ENCODE measurements around the gene IL2RA. TPM values are rescaled to one million over a fixed set of nuclear protein-coding genes. Genes with fewer than 3 reads are reported as not detected.
A peak's percentile ranks its signal among the peaks of the same experiment; 100 is the strongest.

Gene IL2RA
- total RNA-seq, 2 donors from 2014 or later: 1.7 to 2.4 TPM

DNA sequence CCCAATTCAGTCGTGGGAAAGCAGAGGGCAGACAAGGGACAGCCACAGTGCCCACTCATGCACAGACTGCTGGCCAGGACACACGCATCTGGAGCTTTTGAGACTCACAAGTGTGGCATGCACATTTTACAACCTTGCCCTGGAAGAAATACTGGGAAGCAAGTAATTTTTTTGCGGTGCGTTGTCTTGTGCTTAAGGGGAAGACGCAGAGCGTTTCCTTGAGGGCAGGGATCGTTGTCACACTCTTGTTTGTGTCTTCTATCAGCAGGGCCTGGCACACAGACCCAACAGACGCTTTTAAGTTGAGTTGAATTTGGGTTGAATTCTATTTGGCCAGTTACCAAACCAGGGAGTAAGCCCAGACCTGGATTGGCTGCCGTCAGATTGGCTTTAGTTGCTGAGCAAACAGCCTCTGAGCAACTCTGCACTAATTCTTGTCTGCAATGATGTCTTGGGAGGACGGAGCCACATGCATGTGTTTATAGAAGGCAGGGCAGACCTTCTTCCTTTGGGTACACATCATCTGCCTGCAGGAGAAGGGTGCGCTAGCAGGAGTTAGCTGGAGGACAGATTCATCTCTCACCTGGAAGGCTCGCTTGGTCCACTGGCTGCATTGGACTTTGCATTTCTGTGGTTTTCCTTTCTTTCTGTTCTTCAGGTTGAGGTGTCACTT, 38.4 kb downstream of the IL2RA start:
- peak; percentile 11 for DNase-seq
- no peaks in the 10 kb centered on the region for H3K27me3 ChIP-seq
- TF ChIP-seq, protein P1, sequence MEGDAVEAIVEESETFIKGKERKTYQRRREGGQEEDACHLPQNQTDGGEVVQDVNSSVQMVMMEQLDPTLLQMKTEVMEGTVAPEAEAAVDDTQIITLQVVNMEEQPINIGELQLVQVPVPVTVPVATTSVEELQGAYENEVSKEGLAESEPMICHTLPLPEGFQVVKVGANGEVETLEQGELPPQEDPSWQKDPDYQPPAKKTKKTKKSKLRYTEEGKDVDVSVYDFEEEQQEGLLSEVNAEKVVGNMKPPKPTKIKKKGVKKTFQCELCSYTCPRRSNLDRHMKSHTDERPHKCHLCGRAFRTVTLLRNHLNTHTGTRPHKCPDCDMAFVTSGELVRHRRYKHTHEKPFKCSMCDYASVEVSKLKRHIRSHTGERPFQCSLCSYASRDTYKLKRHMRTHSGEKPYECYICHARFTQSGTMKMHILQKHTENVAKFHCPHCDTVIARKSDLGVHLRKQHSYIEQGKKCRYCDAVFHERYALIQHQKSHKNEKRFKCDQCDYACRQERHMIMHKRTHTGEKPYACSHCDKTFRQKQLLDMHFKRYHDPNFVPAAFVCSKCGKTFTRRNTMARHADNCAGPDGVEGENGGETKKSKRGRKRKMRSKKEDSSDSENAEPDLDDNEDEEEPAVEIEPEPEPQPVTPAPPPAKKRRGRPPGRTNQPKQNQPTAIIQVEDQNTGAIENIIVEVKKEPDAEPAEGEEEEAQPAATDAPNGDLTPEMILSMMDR (IDR thresholded peaks at IDR 0.05): no peak
- H3K9ac ChIP-seq (ENCODE audit: low read depth in 2 of 2, low read length in 2 of 2): no peak overlapping the region
- no peaks in the 10 kb centered on the region for H3K36me3 ChIP-seq
- H3K9me3 ChIP-seq: no peaks in the 10 kb centered on the region
- H3K27ac ChIP-seq: no peak overlapping the region
- no peaks in the 10 kb centered on the region for H3K4me1 ChIP-seq
- intact Hi-C loops (cut with DNase I): no loop called here
- H3K4me3 ChIP-seq: no peak overlapping the region

DNA sequence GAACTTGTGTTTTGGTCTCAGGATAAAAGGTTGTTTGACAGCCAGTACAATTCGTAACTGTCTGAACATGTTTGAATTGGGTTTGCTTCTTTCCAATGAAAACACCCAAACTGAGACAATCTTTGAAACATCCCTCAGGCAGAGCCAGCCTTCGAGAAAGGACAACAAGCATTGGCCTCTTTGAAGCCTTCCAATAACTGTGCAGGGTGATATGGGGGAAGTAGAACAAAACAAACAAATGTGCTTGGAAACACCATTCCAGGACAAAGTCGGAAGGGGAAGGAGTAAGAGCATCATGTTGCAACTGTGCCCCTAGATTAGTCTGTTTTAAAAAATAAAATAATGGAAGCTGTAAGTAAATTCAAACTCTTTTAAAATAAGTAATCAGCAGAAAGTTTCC, 39.5 kb downstream of the IL2RA start:
- no peak overlapping the region for H3K9ac ChIP-seq (ENCODE audit: low read depth in 2 of 2, low read length in 2 of 2)
- DNase-seq: no peak
- no peak overlapping the region for H3K4me3 ChIP-seq
- intact Hi-C loops (cut with DNase I): no loop called here
- H3K36me3 ChIP-seq: no peaks in the 10 kb centered on the region
- H3K27ac ChIP-seq: no peak overlapping the region
- no peaks in the 10 kb centered on the region for H3K9me3 ChIP-seq
- H3K4me1 ChIP-seq: peaks cover 4% of the 10 kb centered on the region
- H3K27me3 ChIP-seq: no peaks in the 10 kb centered on the region
- TF ChIP-seq, protein P1 (IDR thresholded peaks at IDR 0.05): no peak

DNA sequence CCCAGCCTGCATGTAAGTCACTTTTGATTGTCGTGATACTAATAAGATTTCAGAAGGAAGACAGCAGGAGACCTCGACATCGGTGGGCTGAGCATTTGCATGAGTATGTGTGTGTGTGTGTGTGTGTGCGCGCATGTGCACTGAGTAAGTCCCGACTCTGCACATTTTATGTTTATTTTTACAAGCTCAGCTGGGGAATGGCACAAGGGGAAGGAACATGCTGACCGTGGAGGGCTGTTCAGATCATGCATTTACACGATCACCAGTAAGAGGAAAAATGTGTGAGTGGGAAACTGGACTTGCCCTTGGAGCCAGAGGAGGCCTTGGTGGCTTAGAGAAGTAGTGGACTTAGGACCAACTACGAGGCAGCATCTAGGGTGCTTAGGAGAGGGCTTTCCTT, 41.3 kb downstream of the IL2RA start:
- H3K27ac ChIP-seq: no peak overlapping the region
- DNase-seq: peak; percentile 15
- intact Hi-C loops (cut with DNase I): no loop called here
- no peak overlapping the region for H3K4me3 ChIP-seq
- H3K27me3 ChIP-seq: no peaks in the 10 kb centered on the region
- H3K9me3 ChIP-seq: no peaks in the 10 kb centered on the region
- peaks cover 4% of the 10 kb centered on the region for H3K4me1 ChIP-seq
- H3K36me3 ChIP-seq: no peaks in the 10 kb centered on the region
- no peak overlapping the region for H3K9ac ChIP-seq (ENCODE audit: low read depth in 2 of 2, low read length in 2 of 2)
- TF ChIP-seq, protein P1 (IDR thresholded peaks at IDR 0.05): no peak

DNA sequence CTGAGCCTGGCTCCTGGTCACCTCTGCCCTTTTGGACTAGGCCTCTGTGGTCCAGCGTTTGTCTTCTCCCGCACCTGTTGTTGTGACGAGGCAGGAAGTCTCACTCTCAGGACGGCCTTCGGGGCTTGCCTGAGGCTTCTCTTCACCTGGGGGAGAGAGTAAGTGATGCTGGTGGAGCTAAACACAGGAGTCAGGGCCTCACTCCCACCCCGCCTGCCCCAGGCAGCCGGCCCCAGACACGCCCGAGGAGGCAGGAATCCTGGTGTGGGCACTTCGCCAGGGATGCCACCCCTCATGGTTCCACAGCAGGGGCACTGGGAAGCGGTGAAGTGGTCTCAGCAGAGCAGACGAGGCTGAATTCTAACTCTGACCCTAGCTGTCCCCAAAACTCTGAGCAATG, 42.4 kb downstream of the IL2RA start:
- H3K4me3 ChIP-seq: no peak overlapping the region
- no peaks in the 10 kb centered on the region for H3K36me3 ChIP-seq
- no peak overlapping the region for H3K27ac ChIP-seq
- intact Hi-C loops (cut with DNase I): loop anchor here (5.0 kb wide), 1 partner anchor 68 kb away; the partner anchor contains the start of gene RBM17
- DNase-seq: no peak
- H3K4me1 ChIP-seq: peaks cover 4% of the 10 kb centered on the region
- no peaks in the 10 kb centered on the region for H3K27me3 ChIP-seq
- H3K9ac ChIP-seq (ENCODE audit: low read depth in 2 of 2, low read length in 2 of 2): no peak overlapping the region
- TF ChIP-seq, protein P1 (IDR thresholded peaks at IDR 0.05): no peak
- no peaks in the 10 kb centered on the region for H3K9me3 ChIP-seq

DNA sequence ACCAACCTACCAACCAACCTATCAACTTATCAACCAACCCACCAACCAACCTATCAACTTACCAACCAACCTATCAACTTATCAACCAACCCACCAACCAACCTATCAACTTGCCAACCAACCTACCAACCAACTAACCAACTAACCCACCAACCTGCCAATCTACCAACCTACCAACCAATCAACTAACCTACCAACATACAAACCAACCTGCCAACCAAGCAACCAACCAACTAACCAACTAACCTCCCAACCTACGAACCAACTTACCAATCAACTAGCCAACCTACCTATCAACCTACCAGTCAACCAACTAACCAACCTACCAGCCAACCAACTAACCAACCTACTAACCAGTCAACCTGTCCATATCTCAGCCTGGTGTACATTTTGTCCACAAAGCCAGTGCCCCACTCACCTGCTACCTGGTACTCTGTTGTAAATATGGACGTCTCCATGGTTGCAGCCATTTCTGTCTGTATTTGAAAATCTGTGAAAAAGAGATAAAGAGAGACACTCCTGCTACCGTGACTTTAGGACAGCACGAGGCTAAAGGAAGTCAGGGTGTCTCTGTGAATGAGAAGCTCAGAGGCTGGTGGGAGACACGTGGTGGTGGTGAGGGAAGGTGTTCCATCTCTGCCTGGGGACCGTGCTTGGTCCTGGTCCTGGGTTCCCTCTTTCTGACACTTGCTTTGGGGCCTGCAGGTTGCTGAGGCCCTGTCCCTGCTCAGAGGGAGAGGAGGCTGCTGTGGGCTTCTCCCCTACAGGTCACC, 43.0 kb downstream of the IL2RA start:
- intact Hi-C loops (cut with DNase I): loop anchor here (5.0 kb wide), 1 partner anchor 68 kb away; the partner anchor contains the start of gene RBM17

More for the DNA sequence above, 43.0 kb downstream of the IL2RA start:
- peaks cover 4% of the 10 kb centered on the region for H3K4me1 ChIP-seq
- no peaks in the 10 kb centered on the region for H3K27me3 ChIP-seq
- H3K4me3 ChIP-seq: no peak overlapping the region
- TF ChIP-seq, protein P1 (IDR thresholded peaks at IDR 0.05): no peak
- H3K36me3 ChIP-seq: no peaks in the 10 kb centered on the region
- no peak overlapping the region for H3K9ac ChIP-seq (ENCODE audit: low read depth in 2 of 2, low read length in 2 of 2)
- no peaks in the 10 kb centered on the region for H3K9me3 ChIP-seq
- peak overlapping the region; percentile 5 for H3K27ac ChIP-seq
- no peak for DNase-seq
